Measurements from ENCODE around the gene EMILIN1. TPM values are rescaled to one million over a fixed set of nuclear protein-coding genes. Genes with fewer than 3 reads are reported as not detected.
A peak's percentile ranks its signal among the peaks of the same experiment; 100 is the strongest.

The EMILIN1 gene
- polyA plus RNA-seq, 1 of the 3 experiments (the other 2 are of a cell fraction), result 286 TPM

GRCh38 chr2:27071277-27071989, 7.0 kb upstream of the EMILIN1 start, which contains the start of gene OST4 (continued):
- TF ChIP-seq TCF12 (IDR thresholded peaks at IDR 0.05) (no peak), CTCF (IDR thresholded peaks at IDR 0.05) (peak; percentile 8; the same call in 1 of the 2 replicates), TAF1 (IDR thresholded peaks at IDR 0.05; ENCODE audit: borderline replicate concordance, low read depth, low read length) (peak; percentile 84), JUND (IDR thresholded peaks at IDR 0.05) (no peak), SMC3 (IDR thresholded peaks at IDR 0.05; ENCODE audit: low read depth, low read length) (no peak; the same call in 1 of the 2 replicates), FOXJ3 (CRISPR knock-in tag; IDR thresholded peaks at IDR 0.05) (no peak), MXI1 (IDR thresholded peaks at IDR 0.05; ENCODE audit: low read depth, low read length) (peak; percentile 81; the same call in 1 of the 2 replicates)

- H3K4me1 ChIP-seq (ENCODE audit: control insufficient read depth in 1 of 2, insufficient read depth in 2 of 2, low read depth in 1 of 2, low read length in 1 of 2), result peaks cover 44 to 74% of the 10 kb centered on the region in 2 experiments
- H3K9me2 ChIP-seq, result no peaks in the 10 kb centered on the region
- H3K79me2 ChIP-seq (ENCODE audit: insufficient read depth), result peaks cover 43% of the 10 kb centered on the region
- ChIA-PET POLR2A (interaction anchor here (0.6 to 5.7 kb wide), 12 partner anchors 9 to 423 kb away, joined by 3 to 80 read pairs (median 10); partner anchors contain the start of genes ABHD1, AGBL5, FNDC4 and GTF3C2), CTCF (interaction anchor here (0.7 to 18.5 kb wide), 12 partner anchors 11 to 235 kb away, joined by 3 to 227 read pairs (median 4); partner anchors contain the start of genes AGBL5, EMILIN1 and KHK)
- peaks cover 14% of the 10 kb centered on the region for H4K20me1 ChIP-seq (ENCODE audit: insufficient read depth)
- WGBS (ENCODE audit: low lambda C conversion rate), result 5% methylated on average over 28 of the region's 34 CpGs
- H3K9ac ChIP-seq, result peak overlapping the region; percentile 63
- peak overlapping the region; percentile 89 to 98 for H3K27ac ChIP-seq (ENCODE audit: low read depth in 2 of 2, low read length in 1 of 2)
- H3K36me3 ChIP-seq (replicated peaks in 1 of 2; ENCODE audit: control insufficient read depth in 1 of 2, insufficient read depth in 2 of 2, low read length in 1 of 2), result peaks cover 22 to 33% of the 10 kb centered on the region in 2 experiments
- H2AFZ ChIP-seq (ENCODE audit: low read depth), result peak overlapping the region; percentile 68
- H3K9me3 ChIP-seq, result no peaks in the 10 kb centered on the region
- peak overlapping the region; percentile 97 to 98 for H3K4me3 ChIP-seq (ENCODE audit: low read depth in 2 of 2, low read length in 1 of 2)
- peak overlapping the region; percentile 89 for H3K4me2 ChIP-seq
- DNase-seq, result peak; percentile 89
- H3F3A ChIP-seq (replicated peaks; ENCODE audit: insufficient read depth), result peaks cover 10% of the 10 kb centered on the region
- no peaks in the 10 kb centered on the region for H3K27me3 ChIP-seq (ENCODE audit: insufficient read depth)
- TF ChIP-seq RXRA (IDR thresholded peaks at IDR 0.05; ENCODE audit: borderline replicate concordance, low read depth) (no peak), SMC3 (IDR thresholded peaks at IDR 0.05; ENCODE audit: low read depth, low read length) (peak; percentile 5; the same call in 1 of the 2 replicates), GATA2 (CRISPR knock-in tag; IDR thresholded peaks at IDR 0.05) (no peak), NRF1 (IDR thresholded peaks at IDR 0.05; ENCODE audit: low read depth, low read length) (no peak), FOXJ3 (CRISPR knock-in tag; IDR thresholded peaks at IDR 0.05) (no peak), REST (IDR thresholded peaks at IDR 0.05; ENCODE audit: low read depth, low read length) (no peak), NFIC (IDR thresholded peaks at IDR 0.05; ENCODE audit: borderline replicate concordance) (peak; percentile 86), TAF1 (IDR thresholded peaks at IDR 0.05; ENCODE audit: borderline replicate concordance, low read depth, low read length) (peak; percentile 39), MXI1 (IDR thresholded peaks at IDR 0.05; ENCODE audit: low read depth, low read length) (peak; percentile 86), RCOR1 (IDR thresholded peaks at IDR 0.05; ENCODE audit: low read length) (no peak), RFX5 (IDR thresholded peaks at IDR 0.05; ENCODE audit: low read length) (no peak), USF1 (IDR thresholded peaks at IDR 0.05; ENCODE audit: borderline replicate concordance, low read depth) (no peak), FOXM1 (IDR thresholded peaks at IDR 0.05; ENCODE audit: low read depth) (peak; percentile 61; the same call in 1 of the 2 replicates)
- TF ChIP-seq, protein P1, sequence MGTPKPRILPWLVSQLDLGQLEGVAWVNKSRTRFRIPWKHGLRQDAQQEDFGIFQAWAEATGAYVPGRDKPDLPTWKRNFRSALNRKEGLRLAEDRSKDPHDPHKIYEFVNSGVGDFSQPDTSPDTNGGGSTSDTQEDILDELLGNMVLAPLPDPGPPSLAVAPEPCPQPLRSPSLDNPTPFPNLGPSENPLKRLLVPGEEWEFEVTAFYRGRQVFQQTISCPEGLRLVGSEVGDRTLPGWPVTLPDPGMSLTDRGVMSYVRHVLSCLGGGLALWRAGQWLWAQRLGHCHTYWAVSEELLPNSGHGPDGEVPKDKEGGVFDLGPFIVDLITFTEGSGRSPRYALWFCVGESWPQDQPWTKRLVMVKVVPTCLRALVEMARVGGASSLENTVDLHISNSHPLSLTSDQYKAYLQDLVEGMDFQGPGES (IDR thresholded peaks at IDR 0.05; ENCODE audit: low read depth, low read length), result no peak
- TF ChIP-seq, protein P2, sequence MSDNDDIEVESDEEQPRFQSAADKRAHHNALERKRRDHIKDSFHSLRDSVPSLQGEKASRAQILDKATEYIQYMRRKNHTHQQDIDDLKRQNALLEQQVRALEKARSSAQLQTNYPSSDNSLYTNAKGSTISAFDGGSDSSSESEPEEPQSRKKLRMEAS (IDR thresholded peaks at IDR 0.05; ENCODE audit: low read depth), result no peak
- TF ChIP-seq, protein P3, sequence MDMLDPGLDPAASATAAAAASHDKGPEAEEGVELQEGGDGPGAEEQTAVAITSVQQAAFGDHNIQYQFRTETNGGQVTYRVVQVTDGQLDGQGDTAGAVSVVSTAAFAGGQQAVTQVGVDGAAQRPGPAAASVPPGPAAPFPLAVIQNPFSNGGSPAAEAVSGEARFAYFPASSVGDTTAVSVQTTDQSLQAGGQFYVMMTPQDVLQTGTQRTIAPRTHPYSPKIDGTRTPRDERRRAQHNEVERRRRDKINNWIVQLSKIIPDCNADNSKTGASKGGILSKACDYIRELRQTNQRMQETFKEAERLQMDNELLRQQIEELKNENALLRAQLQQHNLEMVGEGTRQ (IDR thresholded peaks at IDR 0.05; ENCODE audit: borderline replicate concordance, low read depth, low read length), result no peak
These were observed 6.2 kb upstream of the EMILIN1 start for GRCh38 chr2:27071990-27072830.

Data from SK-N-SH (cell line).